Prostate gland (tissue), 2 donors: ENCODE results near the gene WDFY4. TPM values are rescaled to one million over a fixed set of nuclear protein-coding genes. Genes with fewer than 3 reads are reported as not detected.

ENCODE experiments used
- DNase-seq: peaks from one replicate; pipeline ENCODE4 v3.0.0-alpha.2; 2019; ENCODE audit warnings: low spot score
- H3K27ac ChIP-seq, 2 donors: fragments of 200-600 bp; sonication (generic); 2 replicates each; pipeline ENCODE4 v1.5.1; 2017 to 2019
- H3K27me3 ChIP-seq: fragments of 200-600 bp; sonication (generic); replicated peaks from 2 replicates; pipeline ENCODE4 v1.5.1; 2019; ENCODE audit not compliant: insufficient read depth
- H3K36me3 ChIP-seq, 2 donors: fragments of 200-600 bp; sonication (generic); 1 replicate in 1 of 2; 2 replicates in 1 of 2; pipeline versions ENCODE4 v1.5.1 to v1.8.1; 2017 to 2019
- H3K4me1 ChIP-seq: fragments of 200-600 bp; sonication (generic); replicated peaks from 2 replicates; pipeline ENCODE4 v1.5.1; 2019
- H3K4me3 ChIP-seq, 2 donors: fragments of 200-600 bp; sonication (generic); 2 replicates each; pipeline ENCODE4 v1.5.1; 2017 to 2019
- H3K9me3 ChIP-seq: fragments of 200-600 bp; sonication (generic); 2 replicates; pipeline ENCODE4 v1.5.1; 2017
- POLR2A ChIP-seq: fragments of 450-650 bp; IDR thresholded peaks from one replicate; pipeline ENCODE4 v1.6.1; 2016; ENCODE audit warnings: antibody characterized with exemption, mild to moderate bottlenecking
- POLR2AphosphoS5 ChIP-seq: sonication (generic); formaldehyde crosslinking; IDR thresholded peaks from one replicate; pipeline ENCODE4 v1.6.1; 2017; ENCODE audit warnings: antibody characterized with exemption
- WGBS: methylation state at CpG from one replicate; pipeline ENCODE4 v1.1.5; 2018; 5-methylcytosine and 5-hydroxymethylcytosine counted together
- intact Hi-C: fragments of 100-400 bp; cut with DNase I; formaldehyde crosslinking; loops from one replicate; pipeline ENCODE4 v1.14.2; 2022
- total RNA-seq, 2 donors: library from RNA; depleted of rRNA; stranded (reverse); fragments of >200 nt; gene quantifications; one replicate each; pipeline ENCODE4 v1.1.0, GENCODE V29; 2016
- TF ChIP-seq, protein P1 (sequence below), 4 experiments: fragments of 200-600 bp in 2 of 4; fragments of 450-650 bp in 2 of 4; sonication (generic) in 2 of 4; IDR thresholded peaks; 1 replicate in 3 of 4; 2 replicates in 1 of 4; pipeline ENCODE4 v1.5.1; 2016 to 2019; ENCODE audit warnings: antibody characterized with exemption in 4 of 4, mild to moderate bottlenecking in 2 of 4, moderate library complexity in 2 of 4

The WDFY4 gene
- total RNA-seq, 2 donors from 2014 or later = 0.59 to 5.7 TPM

DNA sequence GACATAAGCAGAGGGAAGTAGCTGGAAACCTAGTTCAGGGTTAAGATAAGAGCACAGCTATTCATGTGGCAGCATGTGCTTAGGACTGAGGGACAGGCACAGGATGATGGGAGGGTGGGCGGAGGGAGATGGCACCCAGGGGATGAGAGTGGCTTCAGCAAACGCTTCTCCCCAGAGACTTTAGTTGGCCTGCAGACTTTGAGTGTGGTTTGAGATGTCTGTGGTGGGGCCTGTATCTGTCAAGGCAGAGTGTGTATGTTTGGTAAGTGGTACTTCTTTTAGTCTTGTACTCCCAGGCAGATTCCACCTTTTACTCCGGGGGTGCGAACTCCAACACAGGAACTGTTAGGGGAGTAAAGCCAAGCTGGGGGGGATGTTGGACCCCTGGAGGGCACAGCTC is 88.9 kb downstream of the WDFY4 start:
- intact Hi-C loops = no loop called here
- Histone ChIP-seq H3K27me3 (no peaks in the 10 kb centered on the region), H3K4me1 (no peaks in the 10 kb centered on the region), H3K36me3 (no peaks in the 10 kb centered on the region), H3K27ac (no peak overlapping the region), H3K9me3 (no peaks in the 10 kb centered on the region), H3K4me3 (no peak overlapping the region)
- no peak for TF ChIP-seq POLR2AphosphoS5
- TF ChIP-seq POLR2A = no peak
- TF ChIP-seq, protein P1, sequence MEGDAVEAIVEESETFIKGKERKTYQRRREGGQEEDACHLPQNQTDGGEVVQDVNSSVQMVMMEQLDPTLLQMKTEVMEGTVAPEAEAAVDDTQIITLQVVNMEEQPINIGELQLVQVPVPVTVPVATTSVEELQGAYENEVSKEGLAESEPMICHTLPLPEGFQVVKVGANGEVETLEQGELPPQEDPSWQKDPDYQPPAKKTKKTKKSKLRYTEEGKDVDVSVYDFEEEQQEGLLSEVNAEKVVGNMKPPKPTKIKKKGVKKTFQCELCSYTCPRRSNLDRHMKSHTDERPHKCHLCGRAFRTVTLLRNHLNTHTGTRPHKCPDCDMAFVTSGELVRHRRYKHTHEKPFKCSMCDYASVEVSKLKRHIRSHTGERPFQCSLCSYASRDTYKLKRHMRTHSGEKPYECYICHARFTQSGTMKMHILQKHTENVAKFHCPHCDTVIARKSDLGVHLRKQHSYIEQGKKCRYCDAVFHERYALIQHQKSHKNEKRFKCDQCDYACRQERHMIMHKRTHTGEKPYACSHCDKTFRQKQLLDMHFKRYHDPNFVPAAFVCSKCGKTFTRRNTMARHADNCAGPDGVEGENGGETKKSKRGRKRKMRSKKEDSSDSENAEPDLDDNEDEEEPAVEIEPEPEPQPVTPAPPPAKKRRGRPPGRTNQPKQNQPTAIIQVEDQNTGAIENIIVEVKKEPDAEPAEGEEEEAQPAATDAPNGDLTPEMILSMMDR (IDR thresholded peaks at IDR 0.05) = no peak
- no peak for DNase-seq
- 81% methylated on average over 4 of the region's 4 CpGs for WGBS

DNA sequence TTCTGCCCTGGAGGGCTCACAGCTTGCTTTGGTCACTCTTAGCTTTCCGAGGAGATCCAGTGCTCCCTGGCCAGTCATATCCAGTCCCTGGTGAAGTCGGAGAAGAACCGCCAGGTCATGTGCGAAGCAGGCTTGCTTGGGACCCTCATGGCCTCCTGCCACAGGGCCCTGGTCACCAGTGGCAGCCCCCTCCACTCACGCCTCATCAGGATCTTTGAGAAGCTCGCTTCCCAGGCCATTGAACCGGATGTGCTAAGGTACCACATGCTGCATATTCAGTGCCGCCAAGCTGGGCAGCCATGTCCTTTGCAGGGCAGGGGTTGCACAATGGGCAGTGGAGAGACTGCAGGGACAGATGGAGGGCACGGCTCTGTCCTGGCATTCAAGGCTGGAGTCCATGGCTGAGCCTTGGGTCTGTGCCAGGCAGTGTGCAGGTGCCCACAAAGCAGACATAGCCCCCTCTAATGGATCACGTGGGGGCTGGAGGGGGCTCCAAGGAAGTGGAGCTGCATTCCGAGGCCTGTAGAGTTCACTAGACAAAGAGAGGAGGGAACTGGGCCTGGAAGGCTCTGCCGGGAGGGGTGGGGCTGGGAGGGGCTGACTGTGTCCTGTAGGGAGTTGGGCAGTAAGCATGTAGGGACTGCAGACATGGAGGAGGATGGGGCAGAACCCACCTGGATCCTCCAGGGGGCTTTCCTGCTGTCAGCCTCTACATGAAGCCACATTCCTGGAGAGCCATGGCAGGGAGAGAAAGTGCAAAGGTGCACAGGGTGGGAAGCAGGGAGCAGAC is 89.9 kb downstream of the WDFY4 start:
- TF ChIP-seq POLR2A (no peak), POLR2AphosphoS5 (no peak)
- TF ChIP-seq, protein P1 (IDR thresholded peaks at IDR 0.05) = no peak
- Histone ChIP-seq H3K9me3 (no peaks in the 10 kb centered on the region), H3K27ac (no peak overlapping the region), H3K36me3 (no peaks in the 10 kb centered on the region), H3K27me3 (no peaks in the 10 kb centered on the region), H3K4me1 (no peaks in the 10 kb centered on the region), H3K4me3 (no peak overlapping the region)
- intact Hi-C loops = no loop called here
- DNase-seq = no peak
- WGBS = 90% methylated on average over 12 of the region's 12 CpGs

DNA sequence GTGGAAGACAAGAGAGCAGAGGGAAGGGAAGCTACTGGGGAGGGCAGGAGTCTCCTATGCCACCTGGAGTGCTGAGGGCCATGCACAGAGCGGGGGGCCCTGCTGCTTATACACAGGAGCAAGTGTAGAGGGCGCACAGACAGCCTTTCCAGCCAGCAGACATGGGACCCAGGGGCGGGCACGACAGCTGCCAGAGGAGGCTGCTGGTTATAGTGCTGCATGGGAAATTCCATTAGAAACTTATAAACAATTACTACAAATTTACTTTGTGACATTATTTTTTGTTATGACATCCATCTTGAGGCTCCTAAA is 90.5 kb downstream of the WDFY4 start:
- WGBS = 85% methylated on average over 4 of the region's 4 CpGs
- no peak overlapping the region for H3K27ac ChIP-seq
- H3K36me3 ChIP-seq = no peaks in the 10 kb centered on the region
- no peak overlapping the region for H3K4me3 ChIP-seq
- DNase-seq = no peak
- H3K27me3 ChIP-seq = no peaks in the 10 kb centered on the region
- H3K4me1 ChIP-seq = no peaks in the 10 kb centered on the region
- TF ChIP-seq POLR2A (no peak), POLR2AphosphoS5 (no peak)
- TF ChIP-seq, protein P1 (IDR thresholded peaks at IDR 0.05) = no peak
- H3K9me3 ChIP-seq = no peaks in the 10 kb centered on the region
- intact Hi-C loops = no loop called here

DNA sequence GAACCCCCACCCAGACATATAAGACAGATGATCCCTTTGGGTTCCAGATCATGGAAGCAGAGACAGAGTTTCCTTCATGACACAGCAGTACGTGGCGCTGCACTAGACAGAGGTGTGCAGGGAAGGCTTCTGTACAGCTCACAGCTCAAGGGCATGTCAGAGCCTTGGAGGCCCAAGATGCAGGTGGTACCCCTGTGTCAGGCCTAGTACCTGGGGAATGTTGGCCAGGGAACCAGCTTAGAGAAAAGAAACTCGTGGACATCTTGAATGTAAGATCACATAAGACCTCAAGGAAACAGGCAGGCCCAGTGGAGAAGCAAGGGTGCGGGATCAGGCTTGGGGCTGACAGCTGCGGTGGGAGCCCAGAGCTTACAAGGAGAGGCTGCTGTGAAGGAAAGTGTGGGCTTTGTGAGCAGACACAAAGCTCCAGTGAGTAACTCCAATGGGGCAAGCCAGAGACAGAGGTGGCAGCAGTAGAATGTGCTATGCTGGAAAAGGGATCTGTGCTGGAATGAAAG is 91.4 kb downstream of the WDFY4 start:
- intact Hi-C loops = no loop called here
- Histone ChIP-seq H3K36me3 (no peaks in the 10 kb centered on the region), H3K27ac (no peak overlapping the region), H3K4me1 (no peaks in the 10 kb centered on the region), H3K27me3 (no peaks in the 10 kb centered on the region), H3K9me3 (no peaks in the 10 kb centered on the region), H3K4me3 (no peak overlapping the region)
- DNase-seq = no peak
- TF ChIP-seq POLR2A (no peak), POLR2AphosphoS5 (no peak)
- TF ChIP-seq, protein P1 (IDR thresholded peaks at IDR 0.05) = no peak
- 89% methylated on average over 5 of the region's 5 CpGs for WGBS

DNA sequence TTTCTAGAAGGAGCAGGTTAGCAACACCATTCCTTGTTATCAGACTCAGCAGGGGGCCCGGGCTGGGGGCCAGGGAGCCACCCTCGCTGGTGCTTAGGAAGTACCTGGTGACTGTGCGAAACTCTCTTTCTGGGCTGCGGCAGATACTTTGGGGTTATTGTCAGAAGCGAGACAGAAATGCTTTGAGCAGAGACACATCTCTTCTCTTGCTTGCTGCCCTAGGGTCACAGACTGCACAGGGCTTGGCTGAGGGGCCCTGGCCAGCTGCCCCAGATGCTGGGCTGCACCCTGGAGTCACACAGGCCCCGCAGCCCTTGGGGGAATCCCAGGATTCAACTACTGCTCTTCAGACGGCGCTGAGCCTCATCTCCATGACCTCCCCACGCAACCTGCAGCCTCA is 91.9 kb downstream of the WDFY4 start:
- 92% methylated on average over 9 of the region's 9 CpGs for WGBS
- intact Hi-C loops = no loop called here
- Histone ChIP-seq H3K4me1 (no peaks in the 10 kb centered on the region), H3K27me3 (no peaks in the 10 kb centered on the region), H3K4me3 (no peak overlapping the region), H3K9me3 (no peaks in the 10 kb centered on the region), H3K27ac (no peak overlapping the region), H3K36me3 (no peaks in the 10 kb centered on the region)
- TF ChIP-seq, protein P1 (IDR thresholded peaks at IDR 0.05) = no peak
- TF ChIP-seq POLR2AphosphoS5 = no peak
- no peak for TF ChIP-seq POLR2A
- no peak for DNase-seq
